NCI-H1694 (cell line): ENCODE measurements around the gene GPD2.

Source experiments
- DNase-seq: peaks from one replicate; lab custom pipeline; 2025; lab: John Stamatoyannopoulos, UW

The GPD2 gene

GRCh38 chr2:156436497-156437085, 412 bp downstream of the GPD2 start:
- DNase-seq, result peak; percentile 16

DNA sequence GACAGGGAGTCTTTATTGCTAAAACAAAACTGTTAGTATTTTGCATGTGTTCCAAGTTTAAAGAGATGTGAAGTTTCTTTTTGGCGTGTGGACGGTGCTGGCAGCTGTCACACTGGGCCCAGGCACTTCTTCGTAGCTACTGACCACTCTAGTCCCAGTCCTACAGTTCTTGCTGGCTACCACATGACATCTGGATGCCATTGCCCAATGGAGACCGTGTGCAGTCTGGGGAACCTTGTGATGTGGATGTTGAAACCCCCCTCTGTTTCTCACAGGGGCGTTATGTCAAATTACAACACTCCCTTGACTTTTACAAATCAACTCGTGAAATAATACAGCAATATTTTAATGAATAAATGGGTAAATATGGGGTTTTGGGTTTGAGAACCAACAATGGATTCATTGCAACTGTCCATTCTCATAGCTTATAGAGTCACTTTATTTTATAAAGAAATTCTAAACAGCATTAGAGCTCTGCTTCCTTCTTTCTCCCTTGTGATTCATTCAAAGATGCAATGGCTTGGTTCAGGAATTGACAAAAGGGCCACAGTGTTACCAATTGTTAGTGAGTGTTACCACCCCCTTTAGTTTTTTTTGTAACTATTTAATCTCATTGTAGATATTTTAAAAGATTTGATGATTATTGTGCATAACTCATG, 1.2 kb downstream of the GPD2 start:
- DNase-seq, result no peak

DNA sequence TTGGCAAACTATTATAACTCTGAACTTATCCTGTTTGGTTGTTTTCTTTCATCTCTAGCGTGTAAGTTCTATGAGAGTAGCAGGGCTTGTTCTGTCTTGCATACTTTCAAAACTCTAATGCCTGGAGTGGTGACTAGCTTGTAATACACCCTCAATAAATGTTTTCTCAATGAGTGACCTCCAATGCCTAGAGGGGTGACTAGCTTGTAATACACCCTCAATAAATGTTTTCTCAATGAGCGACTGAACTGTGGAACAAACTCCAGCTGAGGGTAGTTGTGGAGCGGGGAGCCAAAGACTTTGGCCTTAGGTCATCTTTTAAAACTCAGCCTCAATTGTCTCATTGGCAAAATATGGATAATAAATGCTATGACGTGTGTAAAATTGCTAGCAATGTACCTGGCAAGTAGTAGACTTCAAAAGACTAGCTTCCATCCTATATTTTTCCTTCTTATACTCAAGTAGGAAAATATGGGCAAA, 1.8 kb downstream of the GPD2 start:
- DNase-seq, result no peak

DNA sequence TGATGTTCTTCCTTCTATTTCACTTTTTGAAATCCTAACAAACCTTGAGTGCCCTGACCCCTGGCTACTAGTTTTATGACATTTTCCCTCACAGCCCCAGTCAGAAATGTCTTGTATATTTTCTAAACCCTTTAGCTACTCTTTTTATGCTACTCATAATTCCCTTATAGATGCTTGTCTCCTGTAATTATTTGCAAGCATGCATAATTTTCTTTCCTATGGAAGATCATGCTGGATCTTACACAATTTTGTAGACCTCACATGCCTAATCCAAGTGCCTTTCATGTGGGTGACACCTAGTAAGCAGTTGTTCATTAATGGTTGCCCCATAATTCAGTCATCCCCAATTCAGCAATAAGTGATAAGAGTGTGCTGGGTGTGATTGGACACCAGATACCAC, 6.9 kb downstream of the GPD2 start:
- DNase-seq, result no peak

GRCh38 chr2:156445296-156446220, 9.4 kb downstream of the GPD2 start:
- DNase-seq, result no peak

GRCh38 chr2:156447761-156448160, 11.6 kb downstream of the GPD2 start:
- no peak for DNase-seq

DNA sequence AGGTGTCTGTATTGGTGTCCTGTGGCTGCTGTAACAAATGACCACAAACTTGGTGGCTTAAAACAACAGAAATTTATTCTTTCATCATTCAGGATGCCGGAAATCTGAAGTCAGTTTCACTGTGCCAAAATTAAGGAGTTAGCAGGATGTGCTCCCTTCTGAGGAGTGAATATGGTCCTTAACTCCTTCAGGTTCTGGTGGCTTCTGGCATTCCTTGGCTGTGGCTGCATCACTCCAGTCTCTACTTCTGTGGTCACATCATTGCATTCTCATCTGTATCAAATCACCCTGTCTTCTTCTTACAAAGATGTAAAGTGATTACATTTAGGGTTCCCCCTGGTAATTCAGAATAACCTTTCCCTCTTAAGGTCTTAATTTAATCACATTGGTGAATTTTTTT, 12.6 kb downstream of the GPD2 start:
- no peak for DNase-seq

DNA sequence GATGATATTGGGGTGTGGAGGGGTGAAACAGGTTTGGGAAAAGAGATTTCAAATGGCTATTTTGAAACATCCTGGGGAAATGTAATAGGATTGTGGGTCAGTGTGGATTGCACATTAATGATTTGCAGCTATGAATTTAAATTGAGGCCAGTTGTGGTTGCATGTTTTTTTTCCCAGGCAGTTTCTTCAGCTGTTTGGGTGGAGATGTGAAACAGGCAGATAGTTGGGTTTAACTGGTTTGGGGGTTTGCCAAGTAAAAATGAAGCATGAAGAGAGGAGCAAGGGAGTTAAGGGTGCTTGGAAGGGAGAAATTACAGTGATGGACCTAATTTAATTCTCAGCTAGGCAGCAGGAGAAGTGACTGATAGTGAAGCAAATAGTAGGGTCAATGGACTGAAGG, 16.8 kb downstream of the GPD2 start:
- DNase-seq, result no peak

GRCh38 chr2:156455361-156455975, 19.3 kb downstream of the GPD2 start:
- no peak for DNase-seq

DNA sequence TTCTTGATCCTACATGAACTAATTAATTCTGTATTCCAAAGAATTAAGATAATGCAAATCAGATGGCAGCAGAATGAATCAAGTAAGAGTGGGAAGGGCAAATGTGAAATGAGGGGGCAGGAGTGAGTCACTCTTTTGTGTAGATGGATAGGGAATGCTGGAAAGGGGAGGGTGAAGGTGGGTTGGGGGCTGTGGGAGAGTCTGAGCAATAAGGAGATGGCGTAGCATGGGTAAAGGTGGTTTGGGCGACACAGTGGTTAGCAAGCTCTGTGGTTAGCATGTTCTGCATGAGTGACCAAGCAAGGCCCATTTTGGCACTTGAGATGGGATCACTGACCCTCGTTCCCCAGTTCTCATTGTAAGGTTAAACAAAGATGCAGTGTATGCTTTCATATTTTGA, 20.4 kb downstream of the GPD2 start:
- no peak for DNase-seq

DNA sequence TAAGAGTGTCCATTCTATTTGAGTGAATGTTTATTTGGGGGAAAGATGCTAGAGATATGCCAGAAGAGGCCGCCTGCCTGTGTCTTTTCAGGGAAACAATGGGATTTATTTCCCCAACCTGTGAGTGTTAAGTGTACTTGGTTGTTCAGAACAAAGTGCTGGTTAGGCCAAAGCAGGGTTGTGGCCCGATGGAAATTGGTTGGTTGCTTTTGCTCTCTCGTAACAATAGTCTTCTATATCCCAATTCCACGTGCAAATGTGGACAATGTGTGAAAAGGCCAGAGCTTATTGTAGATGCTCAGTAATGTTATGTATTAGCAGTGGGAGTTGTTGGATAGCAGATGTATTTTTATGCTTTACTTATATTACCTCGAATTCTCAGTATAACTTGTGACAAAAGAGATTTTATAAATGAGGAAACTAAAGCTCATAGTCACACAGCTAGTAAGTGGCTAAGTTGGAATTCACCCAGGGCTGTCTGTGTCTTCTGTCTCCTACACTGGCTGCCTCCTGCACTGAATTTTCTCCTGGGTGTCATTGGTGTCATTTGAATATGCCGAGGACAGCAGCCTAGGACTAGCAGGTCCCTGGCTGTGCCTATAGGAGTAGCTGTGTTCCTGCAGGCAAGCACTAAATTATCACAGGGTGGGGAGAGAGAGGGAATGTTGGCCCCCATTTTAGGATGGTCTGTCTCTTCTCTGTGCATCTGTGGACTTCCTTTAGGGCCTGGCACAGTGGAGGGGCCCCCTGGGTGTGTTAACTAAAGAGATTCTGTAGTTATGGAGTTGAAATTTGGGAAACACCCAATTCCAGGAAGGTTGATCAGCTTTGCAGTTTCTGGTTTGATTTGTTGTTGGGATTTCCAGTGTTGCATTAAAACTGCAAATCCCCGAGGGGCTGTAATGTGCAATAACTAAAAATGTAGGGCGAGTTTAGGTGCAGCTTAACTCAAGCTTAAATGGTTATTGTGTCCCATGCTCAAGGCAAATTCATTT, 21.6 kb downstream of the GPD2 start:
- no peak for DNase-seq

- no peak for DNase-seq
Observed at GRCh38 chr2:156459720-156460119, 23.5 kb downstream of the GPD2 start.

- DNase-seq, result no peak
Observed at GRCh38 chr2:156464106-156464505, 27.9 kb downstream of the GPD2 start.

DNA sequence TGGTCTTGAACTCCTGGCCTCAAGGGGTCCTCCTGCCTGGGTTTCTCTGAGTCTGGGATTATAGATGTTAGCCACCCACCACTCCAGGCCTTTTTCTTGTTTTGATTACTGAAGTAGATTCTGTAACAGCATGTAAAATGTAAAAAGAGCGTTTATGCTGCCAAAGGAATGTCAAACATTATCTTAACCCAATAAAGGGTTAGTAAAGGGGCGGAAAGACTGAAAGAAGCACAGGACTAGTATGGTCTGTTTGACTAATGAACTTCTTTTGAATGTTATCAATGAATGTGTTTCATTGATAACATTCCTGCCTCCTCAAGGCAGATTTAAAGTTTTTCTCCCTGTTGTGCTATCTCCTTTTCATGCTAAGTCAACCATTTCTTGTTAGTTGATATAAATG, 29.4 kb downstream of the GPD2 start:
- no peak for DNase-seq

- no peak for DNase-seq
Observed at GRCh38 chr2:156466739-156467405, 30.7 kb downstream of the GPD2 start.

DNA sequence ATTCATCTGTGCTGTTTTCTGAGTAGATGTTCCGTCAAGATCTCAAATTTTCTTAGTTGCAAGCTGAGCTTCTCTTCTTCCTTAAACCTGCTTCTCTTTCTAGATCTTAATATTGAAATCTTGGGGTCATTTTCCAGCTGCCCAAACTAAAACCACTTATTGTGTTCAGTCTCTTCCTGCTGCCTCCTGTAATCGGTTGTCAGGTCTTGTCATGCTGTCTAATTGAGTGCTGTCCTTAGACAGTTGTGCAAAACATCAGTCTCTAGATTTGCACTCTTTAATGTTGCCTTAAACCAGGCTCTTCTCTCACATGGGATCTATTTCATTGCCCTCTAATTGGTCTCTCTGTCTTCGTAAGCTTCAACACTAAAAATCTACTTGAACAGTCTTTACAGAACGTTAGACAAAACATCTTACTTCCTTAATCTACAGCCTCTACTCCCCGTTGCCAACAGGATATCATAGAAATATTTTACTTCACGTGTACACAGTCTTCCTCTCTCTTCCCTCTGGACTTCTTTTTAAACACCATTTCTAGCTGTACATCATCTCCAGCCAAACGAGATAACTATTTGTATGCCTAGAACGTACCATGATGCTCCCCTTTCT, 34.9 kb downstream of the GPD2 start:
- no peak for DNase-seq

DNA sequence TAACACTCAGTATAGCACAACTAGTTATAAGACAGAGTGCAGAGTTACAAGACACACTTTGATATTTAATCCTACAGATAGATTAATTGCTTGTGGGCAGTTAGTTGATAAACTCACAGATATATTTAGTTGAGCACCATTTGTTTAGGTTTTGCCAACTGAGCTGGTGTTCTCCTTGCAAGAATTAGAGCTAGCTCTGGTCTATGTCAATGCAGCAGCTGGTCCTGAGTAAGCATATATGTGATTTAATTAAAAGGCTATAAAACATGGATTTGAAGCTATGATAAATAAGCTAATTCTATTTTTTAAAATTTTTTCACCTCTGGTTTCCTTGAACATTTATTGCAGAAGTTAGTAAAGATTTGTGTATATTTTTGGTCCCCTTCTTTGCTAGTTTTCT, 35.6 kb downstream of the GPD2 start:
- DNase-seq, result no peak

DNA sequence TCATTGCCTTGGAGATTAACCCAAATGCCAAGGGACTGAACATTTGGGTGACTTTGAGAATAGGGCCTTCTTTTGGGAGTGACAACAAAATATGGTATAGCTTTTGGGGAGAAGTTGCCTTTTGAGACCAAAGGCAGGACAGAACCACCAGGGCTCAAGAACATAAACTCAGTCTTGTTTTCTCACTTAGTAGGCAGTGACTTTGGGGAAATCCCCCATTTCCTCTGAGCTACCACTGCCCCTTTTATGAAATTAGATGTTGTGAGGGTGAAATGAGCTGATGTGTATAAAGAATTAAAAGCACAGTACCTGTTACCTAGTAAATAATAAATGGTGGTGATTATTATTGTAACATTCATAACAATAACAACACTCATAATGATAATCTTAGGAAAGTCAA, 36.5 kb downstream of the GPD2 start:
- DNase-seq, result no peak

- no peak for DNase-seq
Observed at GRCh38 chr2:156473445-156473844, 37.3 kb downstream of the GPD2 start.

DNA sequence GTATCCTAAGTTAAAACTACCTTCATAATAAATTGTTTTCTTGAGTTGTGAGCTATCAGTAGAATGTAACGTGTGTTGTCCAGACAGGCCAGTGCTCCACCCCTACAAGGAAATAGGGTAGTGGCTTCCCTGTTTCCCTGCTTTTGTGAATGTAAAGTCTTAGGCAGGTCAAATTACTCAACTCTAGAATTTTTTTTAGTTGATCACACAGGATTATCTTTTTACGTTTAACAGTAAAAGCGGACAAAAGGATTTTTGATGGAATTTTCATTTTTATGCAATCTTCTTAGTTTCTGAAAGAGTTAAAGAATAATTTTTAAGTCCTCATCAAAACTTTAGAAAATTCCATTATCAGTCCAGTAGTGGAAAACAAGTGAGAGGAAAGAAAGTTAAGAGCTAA, 38.2 kb downstream of the GPD2 start:
- DNase-seq, result no peak
